ENCODE results near the gene CCNH.

The CCNH gene

DNA sequence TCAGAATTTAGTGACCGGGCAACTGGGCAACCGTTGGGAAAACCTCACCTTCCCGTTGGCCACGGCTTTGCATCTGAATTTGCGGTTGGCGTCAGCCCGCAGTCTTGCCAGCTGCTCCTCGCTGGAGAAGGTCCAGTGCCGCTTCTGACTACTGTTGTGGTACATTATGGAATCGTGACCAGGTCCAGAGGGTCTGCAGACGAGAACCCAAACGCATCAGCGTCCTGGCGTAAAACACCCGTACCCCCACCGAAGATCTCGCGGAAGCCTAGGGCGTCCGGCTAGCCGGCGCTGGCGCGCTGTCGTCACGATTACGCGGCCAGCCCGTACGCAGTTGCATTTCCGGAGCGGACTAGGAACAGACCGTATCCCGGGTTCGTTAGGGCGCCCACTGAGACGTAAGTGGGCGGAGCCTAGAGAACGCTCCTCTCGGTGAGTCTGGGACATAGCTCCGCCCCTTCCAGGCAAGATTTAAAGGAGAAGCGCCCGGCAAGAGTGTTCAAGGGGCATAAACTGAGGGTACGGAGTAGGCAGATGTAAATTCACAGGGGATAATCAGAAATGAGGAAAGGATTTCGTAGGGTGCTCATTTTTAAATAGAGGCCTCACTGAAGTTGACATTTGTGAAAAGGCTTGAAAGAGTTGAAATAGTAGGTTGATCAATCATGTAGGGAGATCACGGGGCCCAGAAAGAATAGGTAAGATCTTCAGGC is at the start of gene CCNH:
Gene CCNH, minus strand, starts transcription at position 301 of the 713 bp plus-strand sequence. Its CDS starts 136 bp downstream, at position 165.
- in situ Hi-C loops (cut with MboI; ENCODE audit: low sequenced_read_pairs), result no loop called here

DNA sequence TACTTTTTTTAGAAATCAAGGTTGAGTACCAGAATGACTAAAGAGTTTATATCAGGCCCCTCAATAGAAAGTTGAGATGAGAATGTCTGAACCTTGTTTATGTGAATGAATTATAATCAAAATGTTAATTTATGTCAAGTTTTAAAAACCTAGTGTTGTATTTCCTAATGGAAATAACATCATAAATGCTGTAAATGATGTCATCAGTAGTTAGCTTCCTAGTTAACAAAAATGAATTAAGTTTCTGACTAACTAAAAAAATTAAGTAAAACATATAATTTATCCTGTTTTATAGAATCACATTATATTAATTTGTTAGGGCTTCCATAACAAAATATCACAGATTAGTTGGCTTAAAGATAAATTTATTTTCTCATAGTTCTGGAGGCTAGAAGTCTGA is 45.0 kb upstream of the CCNH start:
- in situ Hi-C loops (cut with MboI; ENCODE audit: low sequenced_read_pairs), result no loop called here

DNA sequence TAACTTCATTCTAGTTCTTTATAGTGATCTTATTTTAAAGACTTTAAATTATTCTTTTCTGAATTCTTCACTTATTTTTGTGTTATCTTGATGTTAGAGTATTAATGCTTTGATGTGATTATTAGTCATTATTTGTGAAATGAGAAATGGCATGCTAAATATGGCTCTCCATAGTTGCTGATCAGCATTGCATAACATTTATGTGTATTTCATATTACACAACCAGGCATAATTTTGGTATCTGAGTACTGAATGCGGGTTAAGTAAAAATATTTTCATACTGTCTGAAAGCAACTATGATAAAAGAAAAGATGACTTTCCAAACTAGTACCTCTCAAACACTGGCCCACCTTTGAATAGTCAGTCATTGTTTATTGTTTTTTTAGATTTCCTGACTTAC is 41.1 kb upstream of the CCNH start:
- in situ Hi-C loops (cut with MboI; ENCODE audit: low sequenced_read_pairs), result no loop called here

DNA sequence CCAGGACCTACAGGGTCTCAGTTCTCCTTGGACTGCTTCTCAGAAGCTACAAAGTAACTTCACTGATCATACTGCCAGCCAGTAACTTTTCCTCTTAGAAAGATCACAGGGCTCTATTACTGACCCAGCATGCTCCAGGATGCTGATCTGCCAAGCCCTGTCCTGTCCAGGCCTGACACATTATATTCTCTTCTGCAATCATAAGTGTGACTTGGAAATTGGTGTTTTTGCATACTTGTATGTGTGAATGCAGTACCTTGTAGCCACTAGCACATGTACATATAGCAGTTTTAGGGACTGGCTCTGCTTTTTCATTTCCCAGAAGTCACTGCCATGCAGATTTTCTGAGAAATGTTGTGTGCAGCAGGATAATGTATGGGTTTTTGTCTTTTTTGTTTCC is 40.1 kb upstream of the CCNH start:
- in situ Hi-C loops (cut with MboI; ENCODE audit: low sequenced_read_pairs), result no loop called here

DNA sequence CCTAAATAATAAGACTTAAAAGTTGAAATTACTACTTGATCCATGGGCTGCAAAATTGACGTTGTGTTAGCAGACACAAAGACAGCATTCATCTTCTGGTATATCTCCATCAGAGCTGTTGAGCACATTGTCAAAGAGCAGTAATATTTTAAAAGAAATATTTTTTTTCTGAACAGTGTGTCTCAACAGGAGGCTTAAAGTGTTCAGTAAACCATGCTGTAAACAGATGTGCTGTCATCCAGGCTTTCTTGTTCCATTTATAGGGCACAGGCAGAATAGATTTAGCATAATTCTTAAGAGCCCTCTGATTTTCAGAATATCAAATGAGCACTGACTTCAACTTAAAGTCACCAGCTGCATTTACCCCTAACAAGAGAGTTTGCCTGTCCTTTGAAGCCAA is 29.7 kb upstream of the CCNH start:
- in situ Hi-C loops (cut with MboI; ENCODE audit: low sequenced_read_pairs), result no loop called here

DNA sequence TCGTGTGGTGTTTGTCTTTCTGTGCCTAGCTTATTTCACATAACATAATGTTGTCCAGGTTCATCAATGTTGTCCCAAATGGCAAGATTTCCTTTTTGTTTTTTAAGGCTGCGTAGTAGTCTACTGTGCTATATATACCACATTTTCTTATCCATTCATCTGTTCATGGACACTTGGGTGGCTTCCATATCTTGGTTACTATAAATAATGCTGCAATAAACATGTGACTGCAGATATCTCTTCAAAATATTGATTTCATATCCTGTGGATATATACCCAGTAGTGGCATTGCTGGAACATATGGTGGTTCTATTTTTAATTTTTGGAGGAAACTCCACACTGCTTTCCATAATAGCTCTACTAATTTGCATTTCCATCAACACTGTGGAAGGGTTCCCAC is 25.5 kb upstream of the CCNH start:
- in situ Hi-C loops (cut with MboI; ENCODE audit: low sequenced_read_pairs), result no loop called here

DNA sequence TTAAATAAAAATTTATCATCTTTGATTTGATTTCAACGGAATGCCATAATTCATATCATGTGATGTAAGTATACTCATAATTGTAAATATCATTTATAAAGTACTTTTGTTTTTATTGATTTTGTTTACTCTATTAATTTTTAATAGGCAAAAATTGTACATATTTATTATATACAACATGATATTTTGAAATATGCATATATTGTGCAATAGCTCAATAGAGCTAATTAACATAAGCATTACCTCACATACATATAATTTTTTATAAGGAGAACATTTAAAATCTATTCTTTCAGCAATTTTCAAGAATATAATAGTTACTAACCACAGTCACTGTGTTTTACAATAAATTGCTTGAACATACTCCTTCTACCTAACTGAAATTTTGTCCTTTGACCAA is 25.0 kb upstream of the CCNH start:
- in situ Hi-C loops (cut with MboI; ENCODE audit: low sequenced_read_pairs), result no loop called here

DNA sequence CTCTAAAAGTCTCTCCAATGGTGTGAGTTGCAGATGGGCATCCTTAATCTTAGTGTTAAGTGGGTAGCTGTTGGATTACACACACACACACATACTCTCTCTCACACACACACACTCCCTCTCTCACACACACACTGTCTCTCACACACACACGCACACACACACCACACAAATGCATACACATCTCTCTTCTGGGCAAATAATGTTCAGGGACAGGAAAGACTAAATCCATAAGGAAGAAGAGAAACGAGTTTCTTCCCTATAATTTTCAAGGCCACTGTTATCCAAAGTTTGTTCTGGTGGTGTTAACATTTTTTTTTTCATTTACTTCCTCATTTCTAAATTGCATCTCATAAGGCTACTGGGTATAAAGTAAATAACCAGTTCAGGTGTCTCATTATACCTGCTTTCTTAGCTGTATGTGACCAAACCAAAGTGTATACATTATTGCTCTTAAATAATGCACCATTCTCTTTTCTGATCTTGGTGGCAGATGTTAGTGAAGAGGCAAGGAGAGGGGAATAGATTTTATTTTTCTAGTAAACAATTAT is 22.5 kb upstream of the CCNH start:
- in situ Hi-C loops (cut with MboI; ENCODE audit: low sequenced_read_pairs), result no loop called here

DNA sequence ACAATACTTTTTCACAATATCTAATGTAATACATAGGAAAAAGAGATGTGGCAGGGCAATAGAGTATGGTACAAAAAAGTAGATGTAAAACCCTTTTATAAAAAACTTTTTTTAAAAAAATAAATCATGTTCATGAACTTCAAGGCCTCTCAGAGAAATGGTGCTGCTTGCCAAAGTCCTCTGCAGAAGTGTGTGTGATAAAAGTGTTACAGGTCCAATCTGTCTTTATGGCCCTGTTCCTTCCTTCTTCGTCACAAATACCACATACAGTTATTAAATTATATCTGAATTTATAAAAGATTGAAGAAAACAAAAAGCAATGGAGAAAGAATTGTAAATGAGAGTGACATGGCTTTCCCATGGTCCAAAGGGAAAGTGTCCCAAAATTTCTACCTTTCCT is 21.7 kb upstream of the CCNH start:
- in situ Hi-C loops (cut with MboI; ENCODE audit: low sequenced_read_pairs), result no loop called here

DNA sequence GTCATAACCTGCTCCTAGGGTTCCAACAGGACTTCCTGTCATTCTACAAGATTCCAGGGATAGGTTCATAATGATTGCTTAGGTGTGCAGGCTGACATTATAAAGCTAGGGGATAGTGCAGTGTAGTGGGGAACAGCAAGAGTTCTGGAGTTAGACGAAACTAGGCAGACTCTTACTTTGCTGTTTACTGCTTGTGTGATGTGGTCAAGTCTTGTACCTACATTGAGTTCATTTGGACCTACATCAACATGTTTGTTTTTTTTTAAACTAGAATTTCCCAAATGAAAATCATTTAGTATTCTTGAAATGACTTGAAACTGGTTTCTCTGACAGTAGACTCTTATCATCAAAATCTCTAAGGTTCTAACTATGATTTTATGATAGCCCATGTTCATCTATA is 21.2 kb upstream of the CCNH start:
- in situ Hi-C loops (cut with MboI; ENCODE audit: low sequenced_read_pairs), result no loop called here

DNA sequence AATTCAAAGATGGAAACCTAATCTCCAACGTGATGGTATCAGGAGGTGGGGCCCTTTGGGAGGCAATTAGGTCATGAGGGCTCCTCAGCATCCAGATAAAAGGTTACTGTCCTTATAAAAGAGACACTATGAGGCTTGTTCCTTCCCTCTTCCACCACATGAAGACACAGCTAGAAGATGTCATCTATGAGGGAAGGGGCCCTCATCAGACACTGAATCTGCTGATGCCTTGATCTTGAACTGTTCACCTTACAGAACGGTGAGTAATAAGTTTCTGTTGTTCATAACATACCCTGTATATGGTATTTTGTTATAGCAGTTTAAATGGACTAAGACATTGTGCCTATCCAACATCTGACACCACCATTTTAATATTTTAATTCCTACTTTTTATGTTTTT is 19.7 kb upstream of the CCNH start:
- in situ Hi-C loops (cut with MboI; ENCODE audit: low sequenced_read_pairs), result no loop called here

DNA sequence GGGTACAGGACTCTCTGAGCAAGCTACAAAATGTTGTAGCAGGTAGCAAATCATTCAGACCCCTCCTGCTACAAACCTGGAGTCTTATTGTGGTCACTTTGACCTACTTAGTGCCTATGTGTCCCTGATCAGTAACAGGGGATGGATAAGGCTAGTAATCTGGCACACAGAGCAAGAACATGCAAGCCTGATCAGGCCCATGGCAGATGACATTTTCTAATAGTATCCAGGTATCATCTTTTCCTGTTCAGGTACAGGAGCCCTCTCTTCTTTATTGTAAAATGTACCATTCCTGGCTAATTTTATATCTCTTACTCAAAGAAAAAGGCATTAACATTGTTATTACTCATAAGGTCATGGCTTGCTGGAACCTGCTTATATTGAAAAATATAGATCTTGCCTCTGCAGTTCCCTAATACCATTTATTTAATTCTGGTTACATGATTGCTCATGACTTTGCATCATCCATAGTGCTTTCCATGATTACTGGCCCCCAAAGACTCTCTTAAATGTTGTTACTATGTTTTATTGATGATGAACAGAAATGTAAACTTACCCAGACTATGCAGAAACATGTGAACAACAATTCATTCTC is 18.2 kb upstream of the CCNH start:
- in situ Hi-C loops (cut with MboI; ENCODE audit: low sequenced_read_pairs), result no loop called here

DNA sequence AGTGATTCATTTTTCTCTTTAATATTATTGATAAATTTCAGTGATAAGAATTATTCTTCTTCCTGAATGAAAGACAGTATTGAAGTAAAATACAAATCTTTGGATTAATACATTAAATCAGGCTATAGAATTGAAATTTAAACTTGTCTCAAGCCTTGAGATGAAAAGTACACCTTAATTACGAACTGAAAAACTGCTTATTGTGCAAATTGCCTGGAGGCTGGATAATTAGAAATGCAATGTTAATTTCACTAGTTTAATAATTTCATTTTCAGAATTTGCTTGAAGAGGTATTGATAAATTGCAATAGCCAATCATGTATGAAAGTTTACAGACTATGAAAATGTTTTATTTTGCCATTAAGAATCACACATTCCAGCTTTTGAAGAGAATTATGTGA is 11.0 kb upstream of the CCNH start:
- in situ Hi-C loops (cut with MboI; ENCODE audit: low sequenced_read_pairs), result no loop called here

DNA sequence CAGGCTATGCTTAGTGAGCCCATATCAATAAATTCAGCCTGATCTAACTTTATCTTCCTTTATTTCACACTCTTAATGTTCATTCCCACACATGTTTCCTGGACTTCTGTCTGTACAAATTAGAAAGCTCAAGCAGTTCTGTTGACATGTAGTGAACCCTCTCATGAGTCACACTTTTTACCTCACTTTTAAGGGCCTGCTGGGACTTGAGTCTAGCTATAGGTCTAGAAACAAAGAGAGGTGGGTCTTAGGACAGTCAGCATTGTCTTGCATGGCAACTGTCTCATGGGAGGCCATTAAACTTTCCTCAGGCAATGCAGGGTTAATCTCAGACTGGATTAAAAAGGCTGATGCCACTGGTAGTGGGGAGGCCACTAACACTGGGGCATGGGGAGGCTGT is 8.6 kb upstream of the CCNH start:
- in situ Hi-C loops (cut with MboI; ENCODE audit: low sequenced_read_pairs), result no loop called here

DNA sequence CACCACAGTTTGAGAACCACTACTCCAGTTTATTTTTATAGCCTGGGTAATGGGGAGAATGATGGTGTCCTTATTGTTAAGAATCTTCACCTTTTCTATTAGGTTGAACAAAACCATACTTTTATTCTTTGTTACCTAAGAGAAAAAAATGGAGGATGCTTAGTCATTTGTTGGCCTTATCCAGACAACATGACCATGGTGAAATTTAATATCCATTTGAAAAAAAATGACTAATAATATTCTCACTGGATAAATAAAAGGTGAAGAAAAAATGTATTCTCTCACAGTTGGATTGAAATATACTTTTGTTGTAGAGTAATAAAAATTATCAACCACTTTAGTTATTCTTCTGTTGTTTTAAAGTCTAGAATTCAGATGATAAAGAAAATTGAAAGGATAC is 5.8 kb upstream of the CCNH start:
- in situ Hi-C loops (cut with MboI; ENCODE audit: low sequenced_read_pairs), result no loop called here

DNA sequence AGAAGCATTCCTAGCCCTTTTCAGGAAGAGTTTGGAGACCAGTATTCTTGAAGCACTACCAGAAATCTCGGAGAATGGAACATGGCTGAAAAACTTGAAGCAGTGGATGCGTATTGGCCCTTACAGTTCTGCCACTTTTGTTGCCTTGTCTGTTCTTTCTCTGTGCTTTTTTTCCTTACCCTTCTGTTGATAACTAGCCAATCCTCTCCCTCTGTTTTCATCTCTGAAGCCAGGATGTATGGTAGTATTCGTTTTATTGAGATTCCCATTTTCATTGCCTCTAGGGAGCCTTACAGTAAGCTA is 564 bp upstream of the CCNH start:
- in situ Hi-C loops (cut with MboI; ENCODE audit: low sequenced_read_pairs), result no loop called here

DNA sequence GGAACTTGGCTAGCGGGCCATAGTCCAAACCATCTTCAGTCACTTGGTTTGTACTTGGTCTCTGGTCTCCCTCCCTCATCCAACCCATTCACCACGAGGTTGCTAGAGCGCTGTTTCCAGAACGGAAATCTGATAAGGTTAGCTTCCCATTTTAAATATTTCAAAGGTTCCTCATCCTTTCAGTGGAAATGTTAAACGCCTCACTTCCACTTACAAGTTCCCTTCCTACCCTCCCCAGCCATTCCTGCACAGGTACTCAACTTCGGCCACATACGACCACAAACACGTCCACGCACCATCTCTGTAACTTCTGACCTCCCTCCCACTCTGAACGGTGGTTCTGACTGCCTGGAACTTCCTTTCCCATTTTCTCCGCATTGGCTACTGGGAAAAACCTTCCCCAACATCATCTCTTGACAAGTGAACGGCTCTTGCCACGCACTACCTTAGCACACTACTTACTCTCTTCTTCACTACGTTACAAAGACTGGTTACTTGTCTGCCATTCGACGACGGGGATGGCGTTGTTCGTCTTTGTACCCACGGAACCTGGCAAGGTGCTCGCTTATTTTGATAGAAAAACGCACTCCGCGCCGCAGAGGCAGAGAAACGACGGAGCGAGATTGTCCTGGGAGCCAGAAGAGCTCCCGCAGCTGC is 629 bp downstream of the CCNH start:
- in situ Hi-C loops (cut with MboI; ENCODE audit: low sequenced_read_pairs), result no loop called here

DNA sequence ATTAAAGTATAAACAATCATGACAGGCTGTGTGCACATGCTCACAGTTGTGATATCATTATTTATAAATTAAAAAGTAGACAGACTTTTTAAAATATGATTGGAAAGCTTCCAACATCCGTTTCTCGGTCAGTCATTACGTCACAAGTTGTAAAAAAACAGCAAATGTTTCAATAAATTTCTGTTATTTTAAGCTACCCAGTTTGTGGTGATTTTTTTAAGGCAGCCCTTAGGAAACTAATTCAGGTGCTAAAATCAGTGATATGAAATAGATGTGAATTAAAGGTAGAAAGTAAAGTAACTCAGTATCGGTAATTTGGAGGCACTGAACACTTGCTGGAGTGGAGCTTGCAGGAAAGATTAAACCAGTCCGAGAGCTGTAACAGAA is 1.2 kb downstream of the CCNH start:
- in situ Hi-C loops (cut with MboI; ENCODE audit: low sequenced_read_pairs), result no loop called here

DNA sequence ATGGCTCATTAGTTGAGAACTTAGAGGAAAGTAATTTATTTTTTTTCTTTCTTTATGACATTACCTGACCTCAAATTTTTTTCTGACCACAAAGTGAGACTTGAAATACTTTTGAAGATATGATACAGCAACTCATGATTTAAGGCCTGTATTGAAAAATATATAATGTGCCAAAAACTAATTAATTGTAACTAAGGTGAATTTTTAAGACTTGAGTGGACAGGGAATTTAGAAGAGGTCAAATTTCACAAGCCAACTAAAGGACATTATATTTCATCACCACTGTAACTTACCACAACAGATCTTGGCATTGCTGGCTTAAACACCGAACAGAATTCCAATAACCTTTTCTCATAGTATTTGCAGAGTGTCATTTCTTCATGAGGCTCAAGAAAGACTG is 1.8 kb downstream of the CCNH start:
- in situ Hi-C loops (cut with MboI; ENCODE audit: low sequenced_read_pairs), result no loop called here

DNA sequence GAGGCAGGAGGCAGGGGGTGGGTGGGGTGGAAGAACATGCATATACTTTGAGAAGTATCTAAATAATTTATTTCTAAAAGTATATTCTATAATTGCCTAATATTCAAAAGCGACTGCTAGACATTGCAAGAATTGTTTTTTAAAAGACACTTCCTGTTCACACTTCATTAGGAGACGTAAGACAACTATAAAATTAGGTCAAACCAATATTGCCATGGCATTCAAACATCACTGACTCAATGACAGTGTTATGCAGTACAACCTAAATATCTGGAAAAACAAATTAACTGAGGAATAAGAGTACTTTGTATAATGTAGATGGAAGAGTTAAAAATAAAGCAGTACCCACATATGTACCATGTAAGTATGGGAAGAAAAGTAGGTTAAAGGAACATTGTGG is 4.5 kb downstream of the CCNH start:
- in situ Hi-C loops (cut with MboI; ENCODE audit: low sequenced_read_pairs), result no loop called here

DNA sequence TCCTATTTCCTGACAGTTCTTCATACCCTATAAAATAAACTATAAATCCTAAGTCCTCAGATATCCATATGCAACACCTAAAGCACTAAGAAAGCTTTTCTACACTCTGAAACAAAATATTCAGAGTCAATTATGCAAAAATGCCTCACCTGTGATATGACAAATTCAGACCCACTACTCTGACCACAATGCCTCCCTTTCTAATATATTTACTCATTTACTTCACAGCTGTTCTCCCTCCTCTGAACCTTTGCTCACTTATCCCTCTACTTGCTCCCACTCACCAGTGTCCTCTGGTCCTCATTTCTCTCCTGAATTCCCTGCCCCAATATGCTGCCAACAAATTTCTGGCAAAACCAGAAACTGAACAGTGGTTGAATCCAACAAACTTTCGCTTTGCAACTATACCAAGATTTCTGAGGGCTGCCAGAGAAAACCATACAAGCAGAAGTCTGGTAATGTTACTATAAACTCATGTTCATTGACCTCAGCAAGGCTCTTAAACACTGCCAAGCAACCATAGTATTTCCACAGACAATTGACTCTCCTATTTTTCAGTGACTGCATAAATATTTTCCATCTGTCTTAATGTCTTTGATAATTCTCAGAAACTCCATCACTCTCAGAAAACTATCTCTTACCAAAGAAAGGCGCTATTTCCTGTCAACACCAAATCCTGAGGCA is 7.1 kb downstream of the CCNH start:
- in situ Hi-C loops (cut with MboI; ENCODE audit: low sequenced_read_pairs), result no loop called here

DNA sequence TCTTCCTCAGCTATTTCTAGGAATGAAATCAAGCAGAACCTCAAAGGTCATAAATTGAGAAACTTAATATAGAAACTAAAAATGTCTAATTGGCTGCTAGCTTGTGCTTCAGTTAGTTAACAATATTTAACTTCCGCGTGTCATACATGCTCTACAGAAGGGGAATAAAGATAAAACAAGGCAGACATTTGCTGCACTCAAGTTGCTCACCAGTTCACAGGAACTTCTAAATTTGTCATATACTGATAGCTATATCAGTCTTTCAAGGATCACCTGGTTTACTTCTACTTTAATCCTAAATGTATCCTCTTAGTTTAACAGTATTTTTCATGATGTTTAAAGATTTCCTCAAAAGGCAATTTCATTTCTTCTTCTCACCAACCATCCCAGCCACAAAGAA is 8.4 kb downstream of the CCNH start:
- in situ Hi-C loops (cut with MboI; ENCODE audit: low sequenced_read_pairs), result no loop called here

Data from hTERT RPE-1 (cell line).